DND-41 (cell line): ENCODE measurements around the gene C1orf198.

ENCODE experiments used
- ATAC-seq: fragments of 200-7000 bp; cut with Tn5 transposase; 3 replicates; pipeline ENCODE4 v1.9.1; 2021; ENCODE audit warnings: low read depth; ENCODE audit not compliant: insufficient read depth
- DNase-seq: peaks from one replicate; pipeline ENCODE4 v3.0.0-alpha.2; 2020
- H2AFZ ChIP-seq: 2 replicates; pipeline ENCODE4 v1.6.0; 2012; ENCODE audit warnings: low read depth, low read length
- H3K27ac ChIP-seq: 2 replicates; pipeline ENCODE4 v1.5.1; 2012; ENCODE audit warnings: low read length, inconsistent platforms
- H3K27me3 ChIP-seq: fragments of 200-600 bp; sonication (generic); 2 replicates; pipeline ENCODE4 v1.6.0; 2012; ENCODE audit warnings: low read length, mild to moderate bottlenecking, inconsistent platforms; ENCODE audit not compliant: insufficient read depth, poor library complexity
- H3K36me3 ChIP-seq: 2 replicates; pipeline ENCODE4 v1.5.1; 2012; ENCODE audit warnings: low read length, inconsistent platforms; ENCODE audit not compliant: insufficient read depth
- H3K4me1 ChIP-seq: 2 replicates; pipeline ENCODE4 v1.5.1; 2012; ENCODE audit warnings: mild to moderate bottlenecking, low read length; ENCODE audit not compliant: insufficient read depth
- H3K4me2 ChIP-seq: 2 replicates; pipeline ENCODE4 v1.6.0; 2012; ENCODE audit warnings: mild to moderate bottlenecking, moderate library complexity, low read length, inconsistent platforms; ENCODE audit not compliant: insufficient read depth
- H3K4me3 ChIP-seq, 2 experiments: fragments of 200-600 bp in 1 of 2; shearing (Covaris generic) in 1 of 2; 2 replicates each; pipeline ENCODE4 v1.5.1; 2012 to 2016; ENCODE audit warnings: inconsistent platforms in 2 of 2, low read length in 2 of 2, mild to moderate bottlenecking in 2 of 2, low read depth in 1 of 2, moderate library complexity in 1 of 2
- H3K79me2 ChIP-seq: 2 replicates; pipeline ENCODE4 v1.6.0; 2012; ENCODE audit warnings: low read length, inconsistent platforms; ENCODE audit not compliant: insufficient read depth
- H3K9ac ChIP-seq: 2 replicates; pipeline ENCODE4 v1.6.0; 2012; ENCODE audit warnings: low read depth, mild to moderate bottlenecking, inconsistent platforms, low read length, moderate library complexity
- H3K9me3 ChIP-seq: 2 replicates; pipeline ENCODE4 v1.5.1; 2012; ENCODE audit warnings: low read length, moderate library complexity, mild to moderate bottlenecking, inconsistent platforms; ENCODE audit not compliant: insufficient read depth, severe bottlenecking
- H4K20me1 ChIP-seq: 2 replicates; pipeline ENCODE4 v1.6.0; 2012; ENCODE audit warnings: low read length; ENCODE audit not compliant: insufficient read depth
- CTCF ChIP-seq: IDR thresholded peaks from 2 replicates; pipeline ENCODE4 v1.5.1; 2012; ENCODE audit warnings: borderline replicate concordance, low read length, moderate library complexity, mild to moderate bottlenecking; ENCODE audit not compliant: poor library complexity, severe bottlenecking; ENCODE audit errors: extremely low read depth
- EZH2 ChIP-seq: IDR thresholded peaks from 3 replicates; pipeline ENCODE4 v1.6.1; 2012; ENCODE audit warnings: borderline replicate concordance, low read depth, mild to moderate bottlenecking, moderate library complexity, low read length, inconsistent platforms; ENCODE audit not compliant: severe bottlenecking

Gene C1orf198

GRCh38 chr1:230876660-230877059 lies 8.3 kb upstream of the C1orf198 start:
- H3K9ac ChIP-seq: no peak overlapping the region
- H4K20me1 ChIP-seq: no peaks in the 10 kb centered on the region
- no peak overlapping the region for H2AFZ ChIP-seq
- no peak overlapping the region for H3K27ac ChIP-seq
- ATAC-seq (no peak), DNase-seq (no peak)
- H3K36me3 ChIP-seq: no peaks in the 10 kb centered on the region
- H3K79me2 ChIP-seq: no peaks in the 10 kb centered on the region
- no peaks in the 10 kb centered on the region for H3K9me3 ChIP-seq
- TF ChIP-seq EZH2: no peak
- TF ChIP-seq CTCF: no peak
- H3K4me1 ChIP-seq: no peaks in the 10 kb centered on the region
- H3K4me3 ChIP-seq: no peak overlapping the region
- no peak overlapping the region for H3K4me2 ChIP-seq
- H3K27me3 ChIP-seq: peaks cover 26% of the 10 kb centered on the region

- TF ChIP-seq EZH2 (no peak), CTCF (no peak)
- Histone ChIP-seq H3K9me3 (no peaks in the 10 kb centered on the region), H3K36me3 (no peaks in the 10 kb centered on the region), H3K27me3 (peaks cover 29% of the 10 kb centered on the region), H3K79me2 (no peaks in the 10 kb centered on the region), H4K20me1 (no peaks in the 10 kb centered on the region), H3K27ac (no peak overlapping the region), H3K4me3 (no peak overlapping the region), H2AFZ (no peak overlapping the region), H3K9ac (no peak overlapping the region), H3K4me2 (no peak overlapping the region), H3K4me1 (no peaks in the 10 kb centered on the region)
- ATAC-seq (no peak), DNase-seq (no peak)
Measured at GRCh38 chr1:230875370-230875769, 7.0 kb upstream of the C1orf198 start.

- Histone ChIP-seq H4K20me1 (0 out of 2 replicates have a peak, but pooled peaks cover 3% of the 10 kb centered on the region), H3K27ac (no peak overlapping the region), H3K9me3 (no peaks in the 10 kb centered on the region), H3K4me3 (no peak overlapping the region), H3K4me2 (no peak overlapping the region), H2AFZ (no peak overlapping the region), H3K9ac (no peak overlapping the region), H3K79me2 (no peaks in the 10 kb centered on the region), H3K36me3 (no peaks in the 10 kb centered on the region), H3K27me3 (peaks cover 21% of the 10 kb centered on the region), H3K4me1 (peaks cover 23% of the 10 kb centered on the region)
- no peak for ATAC-seq
- TF ChIP-seq CTCF: no peak
- no peak for TF ChIP-seq EZH2
- no peak for DNase-seq
Measured at GRCh38 chr1:230870916-230871315, 2.6 kb upstream of the C1orf198 start.

GRCh38 chr1:230869500-230869899 lies 1.2 kb upstream of the C1orf198 start:
- Histone ChIP-seq H3K9ac (no peak overlapping the region), H3K4me3 (no peak overlapping the region), H3K9me3 (no peaks in the 10 kb centered on the region), H3K4me2 (no peak overlapping the region), H3K36me3 (no peaks in the 10 kb centered on the region), H4K20me1 (0 out of 2 replicates have a peak, but pooled peaks cover 6% of the 10 kb centered on the region), H3K4me1 (peaks cover 23% of the 10 kb centered on the region), H3K27ac (no peak overlapping the region), H2AFZ (no peak overlapping the region), H3K27me3 (peaks cover 15% of the 10 kb centered on the region), H3K79me2 (no peaks in the 10 kb centered on the region)
- DNase-seq (no peak), ATAC-seq (no peak)
- TF ChIP-seq EZH2: no peak
- TF ChIP-seq CTCF: no peak
